ENCODE data around the gene PRDM16. TPM values are rescaled to one million over a fixed set of nuclear protein-coding genes. Genes with fewer than 3 reads are reported as not detected.

Gene PRDM16
- total RNA-seq, 1 experiment from 2014 or later: 0.04 TPM

- no TSS peak for BruUV-seq (replicated peaks)
- H3K9ac ChIP-seq (ENCODE audit: low read length): no peak overlapping the region
- no peak overlapping the region for H3K4me3 ChIP-seq (ENCODE audit: low read length)
- H3F3A ChIP-seq (ENCODE audit: low read length, unreplicated experiment): no peaks in the 10 kb centered on the region
- no peaks in the 10 kb centered on the region for H3K9me3 ChIP-seq (ENCODE audit: low read length)
- ChIA-PET CTCF (interaction anchor here (0.6 kb wide), 1 partner anchor 241 kb away, joined by 4 read pairs; no protein-coding TSS in a partner anchor), POLR2A (ENCODE audit: unreplicated experiment) (no interaction called here)
- H4K20me1 ChIP-seq (ENCODE audit: low read length): no peaks in the 10 kb centered on the region
- DNase-seq (no peak), ATAC-seq (no peak)
- intact Hi-C loops (cut with micrococcal nuclease): no loop called here
- peaks cover 9% of the 10 kb centered on the region for H3K4me1 ChIP-seq (ENCODE audit: insufficient read depth, low read length)
- H3K9me2 ChIP-seq (replicated peaks; ENCODE audit: low read length): no peaks in the 10 kb centered on the region
- no peaks in the 10 kb centered on the region; the same call in 1 of the 2 replicates for H3K36me3 ChIP-seq (ENCODE audit: low read depth, low read length)
- no peak overlapping the region for H3K4me2 ChIP-seq (ENCODE audit: low read length)
- peaks cover 7% of the 10 kb centered on the region; the same call in 1 of the 2 replicates for H3K79me2 ChIP-seq (ENCODE audit: low read length)
- H3K27ac ChIP-seq (ENCODE audit: low read length): no peak overlapping the region
- TF ChIP-seq CTCF (conservative IDR thresholded peaks at IDR 0.05; ENCODE audit: low read depth, low read length): no peak
- TF ChIP-seq EZH2phosphoT487 (IDR thresholded peaks at IDR 0.05; ENCODE audit: borderline replicate concordance, low read length): no peak
- TF ChIP-seq EZH2 (IDR thresholded peaks at IDR 0.05; ENCODE audit: low read length, unreplicated experiment): no peak
- H2AFZ ChIP-seq (ENCODE audit: low read length): no peak overlapping the region
- H3K27me3 ChIP-seq (ENCODE audit: low read length): no peaks in the 10 kb centered on the region
Observed at GRCh38 chr1:3465091-3465934, 396.3 kb downstream of the PRDM16 start.

- TF ChIP-seq EZH2phosphoT487 (IDR thresholded peaks at IDR 0.05; ENCODE audit: borderline replicate concordance, low read length) (no peak), CTCF (conservative IDR thresholded peaks at IDR 0.05; ENCODE audit: low read depth, low read length) (no peak)
- Histone ChIP-seq H3K9me3 (ENCODE audit: low read length) (no peaks in the 10 kb centered on the region), H3K4me3 (ENCODE audit: low read length) (no peak overlapping the region), H2AFZ (ENCODE audit: low read length) (no peak overlapping the region), H3K4me1 (ENCODE audit: insufficient read depth, low read length) (peaks cover 3% of the 10 kb centered on the region), H3K27me3 (ENCODE audit: low read length) (no peaks in the 10 kb centered on the region), H3K27ac (ENCODE audit: low read length) (no peak overlapping the region), H3K79me2 (ENCODE audit: low read length) (peaks cover 7% of the 10 kb centered on the region; the same call in 1 of the 2 replicates), H3K4me2 (ENCODE audit: low read length) (no peak overlapping the region), H3F3A (ENCODE audit: low read length, unreplicated experiment) (no peaks in the 10 kb centered on the region), H3K36me3 (ENCODE audit: low read depth, low read length) (no peaks in the 10 kb centered on the region; the same call in 1 of the 2 replicates), H4K20me1 (ENCODE audit: low read length) (no peaks in the 10 kb centered on the region), H3K9me2 (replicated peaks; ENCODE audit: low read length) (no peaks in the 10 kb centered on the region), H3K9ac (ENCODE audit: low read length) (no peak overlapping the region)
- DNase-seq (no peak), ATAC-seq (no peak)
- intact Hi-C loops (cut with micrococcal nuclease): no loop called here
- BruUV-seq (replicated peaks): no TSS peak
- ChIA-PET CTCF (interaction anchor here (0.6 kb wide), 1 partner anchor 240 kb away, joined by 4 read pairs; no protein-coding TSS in a partner anchor), POLR2A (ENCODE audit: unreplicated experiment) (no interaction called here)
Observed at GRCh38 chr1:3465935-3466321, 396.9 kb downstream of the PRDM16 start.
